Stimulated activated CD8-positive, alpha-beta memory T cell treated with anti-CD3 and anti-CD28 coated beads, Interleukin-4, amount 100 ng/mL, for 4 hours (primary cell): ENCODE results near the gene PEX14.

Experiments used
- DNase-seq, 2 donors: peaks; one replicate each; pipeline ENCODE4 v3.0.0-alpha.2; 2020; ENCODE audit warnings: low read depth in 2 of 2, low spot score in 1 of 2

The PEX14 gene

GRCh38 chr1:10588640-10589039 is 113.9 kb downstream of the PEX14 start:
- DNase-seq, result no peak

GRCh38 chr1:10589074-10589473 is 114.3 kb downstream of the PEX14 start:
- DNase-seq, result no peak

GRCh38 chr1:10591010-10591409 is 116.3 kb downstream of the PEX14 start:
- DNase-seq, result no peak

- DNase-seq, result no peak
Measured at GRCh38 chr1:10592373-10592772, 117.6 kb downstream of the PEX14 start.

- DNase-seq, result no peak
Measured at GRCh38 chr1:10593750-10594149, 119.0 kb downstream of the PEX14 start.

GRCh38 chr1:10594595-10595223 is 120.0 kb downstream of the PEX14 start:
- DNase-seq, result no peak

GRCh38 chr1:10596780-10597179 is 122.0 kb downstream of the PEX14 start:
- no peak for DNase-seq

GRCh38 chr1:10597492-10598388 is 123.0 kb downstream of the PEX14 start:
- no peak for DNase-seq

- no peak for DNase-seq
Measured at GRCh38 chr1:10598389-10598702, 123.6 kb downstream of the PEX14 start.

- DNase-seq, result no peak
Measured at GRCh38 chr1:10599194-10599861, 124.6 kb downstream of the PEX14 start.

- no peak for DNase-seq
Measured at GRCh38 chr1:10601342-10602070, 126.8 kb downstream of the PEX14 start.

- DNase-seq, result no peak
Measured at GRCh38 chr1:10602936-10603335, 128.2 kb downstream of the PEX14 start.

- DNase-seq, result no peak
Measured at GRCh38 chr1:10604966-10605365, 130.2 kb downstream of the PEX14 start.

GRCh38 chr1:10606064-10606463 is 131.3 kb downstream of the PEX14 start:
- no peak for DNase-seq

- DNase-seq, result no peak
Measured at GRCh38 chr1:10607228-10607627, 132.5 kb downstream of the PEX14 start.

GRCh38 chr1:10608690-10609089 is 133.9 kb downstream of the PEX14 start:
- no peak for DNase-seq

- DNase-seq, result no peak
Measured at GRCh38 chr1:10610901-10611600, 136.3 kb downstream of the PEX14 start.

- DNase-seq, result no peak
Measured at GRCh38 chr1:10612436-10613160, 137.8 kb downstream of the PEX14 start.

- no peak for DNase-seq
Measured at GRCh38 chr1:10613340-10613739, 138.6 kb downstream of the PEX14 start.

- DNase-seq, result no peak
Measured at GRCh38 chr1:10613861-10614260, 139.1 kb downstream of the PEX14 start.
